Measurements from ENCODE around the gene BLTP2.
A peak's percentile ranks its signal among the peaks of the same experiment; 100 is the strongest.
"Not testable (repeated sequence)": the region's sequence is repeated elsewhere in the genome, so short reads cannot be mapped to it uniquely, and the experiment has no call there.

BLTP2 gene

DNA sequence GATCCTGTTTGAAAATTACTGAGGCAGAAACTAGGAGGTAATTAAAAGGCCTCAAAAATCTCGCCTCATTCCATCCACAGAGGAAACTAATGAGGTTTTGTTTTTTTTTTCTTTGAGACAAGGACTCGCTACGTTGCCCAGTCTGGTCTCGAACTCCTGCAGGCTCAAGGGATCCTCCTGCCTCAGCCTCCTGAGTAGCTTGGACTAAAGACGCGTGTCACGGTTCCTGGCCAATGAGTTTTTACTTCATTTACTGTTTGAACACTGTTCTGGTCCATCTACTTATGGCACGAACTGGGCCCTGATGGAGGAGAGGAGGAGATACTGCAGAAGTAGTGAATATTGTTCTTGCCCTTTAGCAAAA is 600 bp upstream of the BLTP2 start:
- DNase-seq: no peak

GRCh38 chr17:28643983-28644786 is 773 bp downstream of the BLTP2 start:
- peak; percentile 38 for DNase-seq

DNA sequence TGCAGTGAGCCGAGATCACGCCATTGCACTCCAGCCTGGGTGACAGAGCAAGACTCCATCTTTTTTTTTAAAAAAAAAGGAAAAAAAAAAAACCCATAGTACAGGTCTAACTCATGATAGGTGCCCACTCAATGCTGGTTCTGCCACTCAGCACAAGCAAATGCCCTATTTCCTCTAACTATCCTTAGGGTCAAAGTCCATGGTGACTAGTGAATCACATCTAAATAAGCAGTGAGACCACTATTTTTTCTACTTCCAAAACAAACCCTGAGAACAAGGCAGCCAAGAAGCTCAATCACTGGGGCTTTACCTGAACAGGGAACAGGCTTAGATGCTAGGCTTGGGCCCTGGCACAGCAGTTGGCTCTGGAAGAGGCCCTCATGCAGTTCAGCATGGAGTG is 3.4 kb downstream of the BLTP2 start:
- DNase-seq: no peak

DNA sequence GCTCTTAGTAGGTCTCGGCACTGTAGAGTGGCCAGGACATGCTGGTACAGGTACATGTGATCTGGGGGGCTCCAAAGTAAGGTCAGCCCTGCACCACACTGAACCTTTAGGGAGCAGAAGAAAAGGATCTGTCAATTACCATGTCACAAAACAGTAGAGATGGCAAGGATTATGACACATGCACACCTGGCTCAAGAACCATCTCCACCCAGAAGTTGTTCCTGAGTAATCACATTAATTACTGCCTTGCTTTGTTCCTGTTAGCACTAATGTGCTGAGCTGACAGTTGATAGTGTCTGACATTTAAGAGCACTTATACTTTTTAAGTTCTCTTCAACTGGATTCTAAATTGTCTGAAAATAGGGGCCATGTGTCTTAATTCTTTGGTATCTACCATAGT is 9.5 kb downstream of the BLTP2 start:
- no peak for DNase-seq

- no peak for DNase-seq
Observed at GRCh38 chr17:28634206-28634865, 10.6 kb downstream of the BLTP2 start.

DNA sequence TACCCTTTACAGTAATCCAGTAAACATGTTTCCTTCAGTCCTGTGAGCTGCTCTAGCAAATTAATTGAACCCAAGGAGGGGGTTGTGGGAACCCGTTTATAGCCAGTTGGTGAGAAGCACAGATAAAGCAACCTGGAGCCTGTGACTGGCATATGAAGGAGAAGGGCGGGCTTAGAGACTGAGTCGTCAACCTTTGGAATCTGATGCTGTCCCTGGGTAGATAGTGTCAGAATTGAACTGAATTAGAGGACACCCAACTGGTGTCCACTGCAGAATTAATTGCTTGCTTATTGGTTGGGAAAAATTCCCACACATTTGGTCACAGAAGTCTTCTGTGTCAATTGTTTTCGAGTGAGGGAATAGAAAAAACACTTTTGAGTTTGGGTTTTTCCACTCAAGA is 18.1 kb downstream of the BLTP2 start:
- no peak for DNase-seq

GRCh38 chr17:28624148-28624547 is 20.8 kb downstream of the BLTP2 start:
- no peak for DNase-seq

GRCh38 chr17:28623696-28624095 is 21.3 kb downstream of the BLTP2 start:
- no peak for DNase-seq

DNA sequence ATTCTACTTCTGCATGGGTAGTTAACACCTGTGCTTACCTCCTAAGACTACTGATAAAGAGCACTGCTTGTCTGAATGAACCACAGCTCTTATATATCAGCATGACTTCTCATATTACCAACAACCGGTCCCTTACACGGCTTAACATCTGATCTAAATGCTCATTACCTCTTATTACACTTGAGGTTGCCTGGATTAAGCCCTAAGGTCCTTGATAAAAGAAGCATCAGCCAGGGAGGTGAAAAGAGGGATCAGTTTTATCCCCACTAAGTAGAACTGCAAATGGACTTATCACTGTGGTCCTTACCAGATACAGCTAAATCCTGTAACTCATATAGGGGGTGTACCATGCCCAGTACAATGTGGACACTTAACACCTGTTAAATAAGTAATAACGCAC is 22.8 kb downstream of the BLTP2 start:
- DNase-seq: no peak

GRCh38 chr17:28620010-28620409 is 24.9 kb downstream of the BLTP2 start:
- no peak for DNase-seq

- DNase-seq: no peak
Observed at GRCh38 chr17:28618464-28618863, 26.5 kb downstream of the BLTP2 start.

- DNase-seq: no peak
Observed at GRCh38 chr17:28616281-28616680, 28.7 kb downstream of the BLTP2 start.

GRCh38 chr17:28615260-28615940 is 29.6 kb downstream of the BLTP2 start:
- DNase-seq: no peak

DNA sequence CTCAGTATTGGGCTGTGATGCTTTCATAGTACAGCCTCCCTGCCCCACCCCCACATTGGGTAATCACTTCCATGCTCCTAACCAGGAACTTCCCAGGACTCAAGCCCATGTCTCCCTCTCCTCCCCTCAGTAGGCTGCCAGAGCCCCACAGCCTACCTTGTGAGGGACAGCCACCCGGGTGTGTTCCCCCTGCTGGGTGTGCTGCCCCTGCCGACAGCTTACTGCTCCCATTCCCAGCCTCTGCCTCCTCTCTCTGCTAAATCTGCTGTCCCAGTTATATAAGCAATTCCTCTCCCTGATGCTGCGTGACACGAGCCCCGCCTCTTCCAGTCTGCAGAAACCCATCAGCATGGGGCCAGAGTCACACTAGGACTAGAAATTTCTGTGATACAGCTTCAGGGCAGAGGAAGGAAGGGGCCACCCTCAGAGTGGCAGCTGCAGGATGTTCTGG is 31.0 kb downstream of the BLTP2 start, which contains the start of gene RSKR:
Gene RSKR (minus strand): TSS at position 255 of the 451 bp plus-strand sequence. CDS start 24 bp downstream, at position 231.
- no peak for DNase-seq

- DNase-seq: peak; percentile 11
Observed at GRCh38 chr17:28612936-28613872, 31.8 kb downstream of the BLTP2 start.

DNA sequence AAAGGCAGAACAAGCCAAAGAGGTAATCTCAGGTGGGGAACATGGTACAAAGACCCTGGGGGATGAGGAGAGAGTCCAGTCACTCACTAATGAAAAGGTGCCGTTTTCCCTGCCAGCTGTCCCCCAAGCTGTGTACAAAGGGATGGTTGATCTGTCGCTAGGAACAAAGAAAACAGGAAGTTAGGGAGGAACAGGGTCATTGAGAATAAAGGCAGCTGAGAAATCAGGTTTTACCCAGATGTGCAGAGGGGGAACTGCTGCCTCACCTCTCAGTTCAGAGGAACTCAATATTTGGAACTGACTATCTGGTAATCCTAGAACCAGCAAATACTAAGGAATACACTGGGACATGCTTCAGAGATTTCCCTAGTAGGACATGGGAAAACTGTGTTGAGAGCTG is 32.4 kb downstream of the BLTP2 start:
- no peak for DNase-seq

- DNase-seq: no peak
Observed at GRCh38 chr17:28610376-28610775, 34.6 kb downstream of the BLTP2 start.

- not testable (repeated sequence) for DNase-seq
Observed at GRCh38 chr17:28604031-28604430, 40.9 kb downstream of the BLTP2 start.

DNA sequence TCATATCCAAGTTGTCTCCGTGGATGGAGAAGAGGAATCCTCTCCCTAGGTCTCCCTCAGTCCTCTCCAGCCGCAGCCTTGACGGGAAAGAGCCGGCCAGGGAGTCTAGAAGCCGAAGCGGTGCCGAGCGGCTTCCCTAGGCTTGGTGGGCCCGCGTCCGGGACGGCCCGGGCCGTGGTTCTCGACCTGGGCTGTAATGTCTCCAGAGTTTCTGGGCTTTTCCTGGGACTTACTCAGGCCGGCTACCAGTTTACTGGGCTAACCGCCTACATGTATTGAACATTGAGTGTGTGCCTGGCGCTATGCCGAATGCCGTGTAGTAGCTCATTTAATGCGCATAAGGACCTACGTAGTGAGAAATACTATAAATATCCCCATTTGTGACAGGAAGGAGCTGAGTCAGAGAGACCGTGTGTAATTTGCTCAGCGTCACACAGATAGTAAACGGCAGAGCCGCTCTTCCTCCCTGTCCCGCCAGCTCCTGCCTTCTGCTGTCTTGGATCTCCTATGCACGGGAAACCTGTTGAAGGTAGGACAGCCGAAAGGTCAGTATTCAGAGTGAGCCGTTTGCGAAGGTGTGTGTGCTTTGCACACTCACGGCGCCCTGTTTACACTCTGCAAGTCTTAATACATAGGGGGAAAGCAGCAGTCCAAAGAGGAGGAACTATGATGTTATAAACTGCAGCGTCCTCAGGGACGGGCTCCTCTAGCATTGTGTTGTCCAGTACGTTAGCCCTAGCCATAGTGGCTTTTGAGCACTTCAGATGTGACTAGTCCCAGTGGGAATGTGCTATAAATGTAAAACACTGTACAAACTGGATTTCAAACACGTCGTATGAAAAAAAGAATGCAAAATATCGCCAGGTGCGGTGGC is 45.4 kb downstream of the BLTP2 start:
- DNase-seq: peak; percentile 56

- DNase-seq: peak; percentile 92
Observed at GRCh38 chr17:28598799-28599310, 46.1 kb downstream of the BLTP2 start, which contains the start of gene SPAG5. SPAG5 (minus strand) TSS chr17:28599025; CDS start chr17:28598946, 79 bp downstream.

- DNase-seq: peak; percentile 66
Observed at GRCh38 chr17:28598389-28598788, 46.6 kb downstream of the BLTP2 start.
